Thymus (tissue), 2 donors: ENCODE results near the gene GUCA1C. TPM values are rescaled to one million over a fixed set of nuclear protein-coding genes. Genes with fewer than 3 reads are reported as not detected.

ENCODE experiments used
- polyA plus RNA-seq: library from polyadenylated mRNA; stranded (reverse); fragments of 200-250 nt; gene quantifications from one replicate; pipeline ENCODE4 v1.2.3, GENCODE V29; 2013
- total RNA-seq: library from RNA; stranded (reverse); fragments of 120-200 nt; gene quantifications from one replicate; pipeline ENCODE4 v1.2.4, GENCODE V29; 2013
- donor health status: healthy.

The GUCA1C gene
- total and polyA plus RNA-seq, 2 donors: 0.11 TPM; not detected in 1

Other genes starting within 250 kb of the GUCA1C start
- gene RETNLB, start 196.5 kb downstream of the GUCA1C start, total RNA-seq: not detected
- gene RETNLB, start 196.5 kb downstream of the GUCA1C start, polyA plus RNA-seq: 0.09 TPM
- gene TRAT1, start 131.1 kb downstream of the GUCA1C start, total RNA-seq: 125 TPM
- 43.6 TPM for gene TRAT1, start 131.1 kb downstream of the GUCA1C start, polyA plus RNA-seq
- gene MORC1, start 164.3 kb upstream of the GUCA1C start, total RNA-seq: 0.05 TPM
- 0.27 TPM for gene MORC1, start 164.3 kb upstream of the GUCA1C start, polyA plus RNA-seq
- gene C3orf85, start 182.8 kb upstream of the GUCA1C start, total RNA-seq: not detected
- gene C3orf85, start 182.8 kb upstream of the GUCA1C start, polyA plus RNA-seq: 0.32 TPM